GM12864 (cell line): ENCODE data around the gene CCDC191.

ENCODE experiments used
- DNase-seq: peaks from one replicate; pipeline ENCODE4 v3.0.0-alpha.2; 2011; ENCODE audit warnings: low read depth
- H3K4me3 ChIP-seq: 2 replicates; pipeline ENCODE4 v1.5.1; 2011; ENCODE audit warnings: mild to moderate bottlenecking, low read depth, low read length, control low read depth
- CTCF ChIP-seq: IDR thresholded peaks from 2 replicates; pipeline ENCODE4 v1.5.1; 2011; ENCODE audit warnings: low read depth, mild to moderate bottlenecking, moderate library complexity, low read length, control low read depth, inconsistent platforms; ENCODE audit errors: missing control alignments

The CCDC191 gene

GRCh38 chr3:114034787-114035545 lies 21.4 kb downstream of the CCDC191 start:
- no peak for TF ChIP-seq CTCF
- H3K4me3 ChIP-seq, result no peak overlapping the region
- DNase-seq, result no peak

- no peak for TF ChIP-seq CTCF
- DNase-seq, result no peak
- H3K4me3 ChIP-seq, result no peak overlapping the region
These were observed 22.1 kb downstream of the CCDC191 start for GRCh38 chr3:114034211-114034610.

GRCh38 chr3:114033721-114034120 lies 22.6 kb downstream of the CCDC191 start:
- H3K4me3 ChIP-seq, result no peak overlapping the region
- no peak for TF ChIP-seq CTCF
- no peak for DNase-seq

GRCh38 chr3:114026331-114026730 lies 30.0 kb downstream of the CCDC191 start:
- DNase-seq, result no peak
- H3K4me3 ChIP-seq, result no peak overlapping the region
- no peak for TF ChIP-seq CTCF

GRCh38 chr3:114025451-114025850 lies 30.9 kb downstream of the CCDC191 start:
- no peak for DNase-seq
- TF ChIP-seq CTCF, result no peak
- no peak overlapping the region for H3K4me3 ChIP-seq

- no peak overlapping the region for H3K4me3 ChIP-seq
These were observed 34.1 kb downstream of the CCDC191 start for GRCh38 chr3:114022145-114022802.

More at GRCh38 chr3:114022145-114022802, 34.1 kb downstream of the CCDC191 start:
- no peak for TF ChIP-seq CTCF
- DNase-seq, result no peak
